ENCODE results near the gene ATP6V0B.

Gene ATP6V0B

DNA sequence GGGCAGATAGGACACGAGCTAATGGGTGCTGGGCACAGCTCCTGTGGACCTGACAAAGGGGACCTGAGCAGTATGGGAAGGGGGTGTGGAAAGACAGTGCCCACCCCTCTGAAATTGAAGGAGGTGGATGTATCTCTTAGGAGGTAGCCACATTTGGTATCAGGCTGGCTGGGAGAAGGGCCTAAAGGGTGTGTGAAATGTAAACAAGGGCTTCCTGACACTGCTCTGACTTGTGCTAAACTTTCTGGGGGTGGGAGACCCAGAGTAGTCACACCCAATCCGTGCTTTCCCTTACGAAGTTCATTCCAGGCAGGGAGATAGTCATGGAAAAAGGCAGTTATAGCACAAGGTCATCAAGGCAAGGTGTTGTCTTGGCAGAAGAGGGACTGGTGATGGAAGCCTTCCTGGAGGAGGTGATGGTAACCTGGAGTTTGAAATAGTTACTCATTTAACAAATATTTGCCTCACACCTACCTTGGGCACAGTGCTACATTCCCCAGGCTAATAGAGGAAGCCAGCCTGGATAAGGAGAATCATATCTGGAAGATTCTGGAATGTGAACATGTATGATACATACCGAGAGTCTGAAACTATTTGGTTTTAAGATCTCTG lies 11.3 kb downstream of the ATP6V0B start:
- no peak for DNase-seq

DNA sequence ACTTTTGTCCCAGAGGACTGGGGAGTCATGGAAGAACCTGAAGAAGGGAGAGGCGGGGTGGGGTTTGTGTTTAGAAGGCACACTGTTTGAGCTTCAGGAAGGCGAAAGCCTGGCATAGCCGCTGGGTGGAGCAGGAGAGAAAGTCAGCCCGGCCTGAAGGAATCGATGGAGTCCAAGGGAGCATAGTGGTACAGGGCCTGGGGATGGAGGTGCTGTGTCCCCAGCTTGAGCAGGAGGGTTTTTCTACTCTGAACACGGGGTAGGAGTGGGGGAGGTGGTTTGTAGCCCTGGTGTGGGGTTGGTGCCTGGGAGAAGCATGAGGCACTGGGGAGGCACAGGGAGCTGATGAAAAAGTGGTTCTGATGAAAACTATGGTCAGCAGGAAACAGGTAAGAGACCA lies 12.0 kb downstream of the ATP6V0B start:
- no peak for DNase-seq

GRCh38 chr1:43987159-43987902 lies 12.6 kb downstream of the ATP6V0B start:
- no peak for DNase-seq

- DNase-seq = no peak
Measured at GRCh38 chr1:43990271-43991199, 15.8 kb downstream of the ATP6V0B start.

- no peak for DNase-seq
Measured at GRCh38 chr1:43991200-43991475, 16.4 kb downstream of the ATP6V0B start.

DNA sequence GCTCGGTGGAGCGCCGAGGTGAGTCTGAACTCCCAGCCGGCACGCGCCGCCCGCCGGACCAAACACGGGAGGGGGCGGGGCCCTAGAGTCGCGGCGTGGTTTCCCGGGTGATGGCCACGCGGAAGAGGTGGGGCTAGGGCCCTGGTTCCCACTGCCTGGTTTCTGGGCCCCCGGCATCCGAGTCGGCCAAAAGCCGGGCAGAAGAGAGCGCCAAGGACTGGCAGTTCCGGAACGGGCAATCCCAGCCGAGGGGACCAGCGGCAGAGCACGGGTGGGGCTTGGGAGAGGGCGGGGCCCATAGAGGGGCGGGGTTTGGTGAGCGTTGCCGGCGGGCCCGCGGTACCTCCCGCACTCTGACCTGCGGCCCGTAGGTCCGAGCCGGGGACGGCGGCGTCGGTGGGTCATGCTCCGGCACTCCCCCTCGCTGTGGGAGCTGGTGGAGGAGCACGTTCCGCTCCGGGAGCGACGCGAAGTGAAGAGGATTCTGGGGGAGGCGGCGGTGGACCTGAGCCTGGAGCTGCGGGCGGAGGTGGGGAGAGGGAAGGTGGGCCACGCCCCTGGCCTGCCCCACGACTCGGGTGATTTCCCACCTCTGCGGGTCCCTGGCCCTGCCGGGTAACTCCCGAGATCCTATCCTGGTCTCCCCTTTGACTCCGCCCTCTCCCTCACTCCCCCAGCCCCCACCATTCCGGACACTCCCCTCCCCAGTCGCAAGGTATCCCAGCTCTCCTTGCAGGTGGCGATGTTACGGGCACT lies 16.9 kb downstream of the ATP6V0B start, which contains the start of gene CCDC24:
CCDC24 (plus strand) TSS at position 124 of the 756 bp plus-strand sequence; CDS start at position 404, 280 bp downstream.
- DNase-seq = peak; percentile 81

DNA sequence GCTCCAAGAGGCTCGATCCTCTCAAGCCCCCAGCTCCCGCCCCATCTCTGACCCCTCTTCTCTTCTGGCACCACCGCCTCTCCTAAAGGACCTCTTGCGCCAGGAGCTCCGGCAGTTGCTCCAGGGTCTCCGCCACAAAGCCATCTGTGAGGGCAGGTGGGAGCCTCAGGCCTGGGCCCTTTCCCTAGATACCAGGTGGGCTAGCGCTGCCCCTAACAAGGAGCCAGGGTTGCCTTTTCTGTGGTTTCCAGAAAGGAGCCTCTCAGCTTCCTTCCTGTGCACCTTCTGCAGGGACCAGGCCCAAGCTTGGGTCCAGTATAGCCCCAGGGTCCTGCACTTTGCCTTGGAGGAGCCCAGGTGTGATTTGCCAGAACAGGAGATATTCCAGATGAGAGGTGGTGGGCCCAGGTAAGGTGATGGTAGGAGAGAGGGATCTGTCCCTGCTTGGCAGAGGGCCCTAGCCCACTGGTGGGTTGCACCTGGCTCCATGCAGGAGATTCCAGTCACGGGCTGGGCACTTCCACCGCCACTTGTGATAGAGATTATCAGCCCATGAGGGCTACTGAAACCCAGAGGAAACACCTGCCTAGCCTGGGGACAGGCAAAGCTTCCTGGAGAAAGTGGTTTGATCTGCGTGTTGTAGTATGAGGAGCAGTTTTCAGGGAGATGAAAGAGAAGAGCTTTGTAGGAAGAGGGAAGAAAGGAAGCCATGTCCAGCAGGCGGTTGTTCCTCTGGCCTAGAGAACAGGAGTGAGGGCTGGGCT lies 17.7 kb downstream of the ATP6V0B start:
- no peak for DNase-seq

DNA sequence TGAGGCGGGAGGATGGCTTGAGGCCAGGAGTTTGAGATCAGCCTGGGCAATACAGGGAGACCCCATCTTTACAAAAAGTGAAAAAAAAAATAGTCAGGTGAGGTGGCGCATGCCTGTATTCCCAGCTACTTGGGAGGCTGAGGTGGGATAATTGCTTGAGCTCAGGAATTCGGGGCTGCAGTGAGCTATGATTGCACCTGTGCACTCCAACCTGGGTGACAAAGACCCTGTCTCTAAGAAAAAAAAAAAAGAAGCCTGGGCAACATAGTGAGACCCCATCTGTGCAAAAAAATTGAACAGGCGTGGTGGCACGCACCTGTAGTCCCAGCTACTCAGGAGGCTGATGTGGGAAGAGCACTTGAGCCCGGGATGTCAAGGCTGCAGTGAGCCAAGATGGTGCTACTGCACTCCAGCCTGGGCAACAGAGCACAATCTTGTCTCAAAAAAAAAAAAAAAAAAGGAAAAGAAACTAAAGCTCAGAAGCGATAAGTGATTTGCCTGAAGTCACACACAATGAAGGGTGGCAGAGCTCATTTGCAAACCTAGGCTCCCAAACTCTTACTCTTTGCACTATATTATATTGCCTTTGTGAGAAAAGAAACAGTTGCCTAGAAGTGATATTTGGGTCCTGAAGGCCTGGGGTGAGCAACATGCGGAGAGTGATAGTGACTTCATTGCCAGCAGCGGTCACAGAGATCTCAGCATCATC lies 18.6 kb downstream of the ATP6V0B start:
- no peak for DNase-seq

- DNase-seq = no peak
Measured at GRCh38 chr1:43994071-43994470, 19.3 kb downstream of the ATP6V0B start.

GRCh38 chr1:43994794-43995790 lies 20.3 kb downstream of the ATP6V0B start:
- no peak for DNase-seq

GRCh38 chr1:43995984-43996732 lies 21.4 kb downstream of the ATP6V0B start:
- no peak for DNase-seq

DNA sequence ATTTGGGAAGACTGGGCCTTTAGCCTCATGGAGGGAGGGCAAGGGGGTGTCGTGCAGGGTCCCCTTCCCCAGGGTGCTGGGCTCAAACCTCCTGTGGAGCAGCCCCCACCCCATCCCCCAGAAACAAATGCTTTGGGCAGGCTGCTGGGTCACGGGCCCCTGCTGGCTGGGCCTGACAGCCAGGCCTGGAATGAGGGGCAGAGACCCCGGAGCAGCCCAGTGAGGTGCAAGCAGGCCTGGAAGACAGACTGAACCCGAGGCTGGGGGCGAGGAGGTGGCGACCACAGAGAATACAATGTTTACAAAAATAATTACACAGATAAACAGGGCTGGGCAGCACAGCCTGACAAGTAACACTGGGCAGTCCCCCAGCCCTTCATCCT lies 22.0 kb downstream of the ATP6V0B start:
- no peak for DNase-seq

DNA sequence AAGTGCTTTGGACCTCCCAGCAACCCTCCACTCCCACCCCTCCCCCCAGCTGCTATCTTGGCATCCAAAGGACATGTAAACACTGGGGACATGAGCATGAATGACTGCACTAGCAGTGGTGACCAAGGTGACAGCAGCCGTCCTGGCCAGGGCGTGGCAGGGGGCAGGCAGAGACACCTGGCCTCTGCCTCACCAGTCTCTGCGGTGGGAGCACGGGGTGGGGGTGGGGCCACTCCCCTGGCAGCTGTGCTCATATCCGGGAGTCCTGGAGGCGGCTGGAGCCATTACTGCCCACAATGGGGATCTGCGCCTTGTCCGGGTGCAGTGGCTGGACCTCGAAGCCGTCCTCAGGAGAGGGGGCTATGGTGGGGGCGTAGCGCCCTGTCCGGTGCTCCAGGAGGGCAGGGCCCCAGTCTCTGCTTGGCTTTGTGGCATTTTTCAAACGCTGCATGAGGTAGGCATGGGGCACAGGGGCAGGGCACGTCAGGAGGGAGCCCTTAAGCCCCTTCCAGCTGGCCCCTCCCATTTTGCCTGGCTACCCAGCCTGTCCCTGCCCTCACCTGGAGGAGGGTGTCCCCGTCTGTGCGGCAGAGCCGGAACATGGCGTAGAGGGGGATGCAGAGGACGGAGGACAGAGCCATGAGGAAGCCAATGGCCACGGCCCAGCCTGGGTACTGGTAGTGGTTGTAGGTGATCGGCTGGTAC lies 22.7 kb downstream of the ATP6V0B start:
- no peak for DNase-seq

DNA sequence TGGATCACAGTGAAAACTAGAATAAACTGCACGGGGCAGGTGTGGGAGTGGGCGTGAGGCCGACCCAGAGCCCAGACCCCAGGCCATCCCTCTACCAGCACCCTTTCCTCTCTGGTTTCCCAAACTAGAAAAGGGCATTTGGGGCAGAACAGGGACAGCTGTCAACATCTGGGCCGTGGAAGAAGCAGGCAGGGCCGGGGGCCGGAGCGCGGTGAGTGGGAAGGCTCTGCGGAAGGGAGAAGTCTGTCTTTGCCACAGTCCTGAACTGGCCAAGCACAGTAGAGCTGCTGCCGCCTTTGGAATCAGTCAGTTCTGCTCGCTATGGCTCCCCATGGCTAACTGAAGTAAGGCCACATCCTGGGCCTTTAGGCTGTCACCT lies 23.2 kb downstream of the ATP6V0B start:
- no peak for DNase-seq

GRCh38 chr1:43999455-43999854 lies 24.7 kb downstream of the ATP6V0B start:
- DNase-seq = no peak

GRCh38 chr1:44000122-44000665 lies 25.4 kb downstream of the ATP6V0B start:
- DNase-seq = no peak

- DNase-seq = no peak
Measured at GRCh38 chr1:44002165-44002564, 27.4 kb downstream of the ATP6V0B start.

DNA sequence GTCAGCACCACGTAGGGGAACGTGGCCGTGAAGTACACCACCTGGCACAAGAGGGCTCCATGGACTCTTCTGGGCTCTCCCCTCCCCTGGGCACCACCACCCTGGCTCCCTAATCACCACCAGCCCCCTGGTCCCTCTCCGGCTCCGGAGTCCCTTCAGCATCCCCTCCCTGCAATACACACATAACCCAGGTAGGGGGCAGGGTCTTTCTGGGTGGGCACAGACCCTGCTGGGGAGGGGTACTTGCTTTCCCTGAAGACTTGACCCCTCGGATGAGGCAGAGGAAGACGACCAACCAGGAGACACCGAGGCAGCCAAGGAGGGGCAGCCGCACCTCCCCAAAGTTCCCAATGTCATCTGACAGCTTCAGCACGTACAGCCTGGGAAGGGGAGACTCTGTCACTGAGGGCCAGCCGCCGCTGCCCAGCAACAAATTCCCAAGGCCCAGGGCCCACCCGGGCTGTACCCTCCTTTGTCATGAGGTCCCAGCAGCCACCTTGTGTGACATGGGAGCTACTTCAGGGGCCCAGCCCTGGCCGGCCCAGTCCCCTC lies 27.9 kb downstream of the ATP6V0B start:
- DNase-seq = no peak
